IMR-90 (cell line): ENCODE results near the gene SCAMP4. TPM values are rescaled to one million over a fixed set of nuclear protein-coding genes. Genes with fewer than 3 reads are reported as not detected.

Experiments
- ATAC-seq: fragments of 200-7000 bp; cut with Tn5 transposase; 2 replicates; pipeline ENCODE4 v1.9.1; 2020; ENCODE audit warnings: low read depth, mild to moderate bottlenecking, moderate library complexity
- BruUV-seq: library from RNA; stranded (reverse); fragments of 400-500 nt; replicated peaks from 2 replicates; lab custom pipeline; 2021; lab: Mats Ljungman, UMichigan
- CTCF ChIA-PET: fragments of 300-600 bp; formaldehyde crosslinking; extraction: SDS; loops from one replicate; lab custom pipeline; 2021; ENCODE audit warnings: antibody characterized with exemption; lab: Yijun Ruan, JAX
- POLR2A ChIA-PET: fragments of 300-600 bp; sonication (Branson Sonifier 250); formaldehyde crosslinking; loops from one replicate; lab custom pipeline; 2022; ENCODE audit warnings: antibody characterized with exemption; ENCODE audit not compliant: unreplicated experiment; lab: Charles Lee
- DNase-seq: peaks from one replicate; pipeline ENCODE4 v3.0.0; 2013
- H2AFZ ChIP-seq: replicated peaks from 2 replicates; pipeline ENCODE3; 2013; ENCODE audit warnings: low read length, mild to moderate bottlenecking; ENCODE audit not compliant: poor library complexity
- H2AK5ac ChIP-seq: 2 replicates; pipeline ENCODE4 v1.6.1; 2013; ENCODE audit warnings: low read depth, low read length, inconsistent platforms
- H2AK9ac ChIP-seq: replicated peaks from 2 replicates; pipeline ENCODE3; 2013; ENCODE audit warnings: mild to moderate bottlenecking, low read depth, low read length, moderate library complexity; ENCODE audit not compliant: poor library complexity
- H2BK120ac ChIP-seq: 2 replicates; pipeline ENCODE4 v1.6.1; 2013; ENCODE audit warnings: low read depth, low read length, inconsistent platforms
- H2BK15ac ChIP-seq: 3 replicates; pipeline ENCODE4 v1.6.1; 2013; ENCODE audit warnings: low read depth, low read length, inconsistent platforms
- H2BK20ac ChIP-seq: 2 replicates; pipeline ENCODE4 v1.6.1; 2013; ENCODE audit warnings: low read depth, mild to moderate bottlenecking, inconsistent platforms, low read length, moderate library complexity
- H2BK5ac ChIP-seq: 2 replicates; pipeline ENCODE4 v1.6.1; 2013; ENCODE audit warnings: mild to moderate bottlenecking, low read depth, low read length, inconsistent platforms; ENCODE audit not compliant: poor library complexity, severe bottlenecking
- H3K14ac ChIP-seq: replicated peaks from 2 replicates; pipeline ENCODE4 v1.6.1; 2013; ENCODE audit warnings: low read depth, low read length, inconsistent platforms
- H3K18ac ChIP-seq: 2 replicates; pipeline ENCODE4 v1.6.1; 2013; ENCODE audit warnings: low read depth, low read length, control low read depth
- H3K23ac ChIP-seq: 2 replicates; pipeline ENCODE4 v1.6.1; 2013; ENCODE audit warnings: low read depth, low read length, inconsistent platforms
- H3K27ac ChIP-seq: 2 replicates; pipeline ENCODE4 v1.5.1; 2013; ENCODE audit warnings: mild to moderate bottlenecking, control low read depth, low read length; ENCODE audit not compliant: insufficient read depth
- H3K27me3 ChIP-seq: 2 replicates; pipeline ENCODE4 v1.6.1; 2013; ENCODE audit warnings: low read length; ENCODE audit not compliant: control insufficient read depth, insufficient read depth
- H3K36me3 ChIP-seq: 2 replicates; pipeline ENCODE4 v1.6.1; 2013; ENCODE audit warnings: low read length, mixed read lengths; ENCODE audit not compliant: control insufficient read depth, insufficient read depth
- H3K4ac ChIP-seq: 2 replicates; pipeline ENCODE4 v1.6.1; 2013; ENCODE audit warnings: low read depth, low read length, inconsistent platforms
- H3K4me1 ChIP-seq: 2 replicates; pipeline ENCODE4 v1.6.1; 2013; ENCODE audit warnings: low read length, mixed read lengths; ENCODE audit not compliant: control insufficient read depth, insufficient read depth
- H3K4me2 ChIP-seq: 2 replicates; pipeline ENCODE4 v1.6.1; 2013; ENCODE audit warnings: low read depth, mild to moderate bottlenecking, control low read depth, low read length, moderate library complexity
- H3K4me3 ChIP-seq: 2 replicates; pipeline ENCODE4 v1.5.1; 2013; ENCODE audit warnings: low read depth, mild to moderate bottlenecking, control low read depth, low read length, moderate library complexity; ENCODE audit not compliant: insufficient read depth
- H3K56ac ChIP-seq: 2 replicates; pipeline ENCODE4 v1.6.1; 2013; ENCODE audit warnings: low read length, inconsistent platforms; ENCODE audit not compliant: insufficient read depth; ENCODE audit errors: extremely low read depth
- H3K79me1 ChIP-seq, 2 experiments: 2 replicates each; pipeline ENCODE4 v1.6.1; 2013; ENCODE audit warnings: low read length in 2 of 2, inconsistent platforms in 1 of 2, low read depth in 1 of 2
- H3K9ac ChIP-seq: 2 replicates; pipeline ENCODE4 v1.6.1; 2013; ENCODE audit warnings: low read depth, low read length, control low read depth
- H3K9me1 ChIP-seq: 2 replicates; pipeline ENCODE4 v1.6.1; 2013; ENCODE audit warnings: low read length, inconsistent platforms; ENCODE audit not compliant: insufficient read depth
- H3K9me3 ChIP-seq: 2 replicates; pipeline ENCODE4 v1.6.1; 2013; ENCODE audit warnings: low read length; ENCODE audit not compliant: control insufficient read depth, insufficient read depth
- H4K20me1 ChIP-seq: 2 replicates; pipeline ENCODE4 v1.6.1; 2013; ENCODE audit warnings: low read length, inconsistent platforms; ENCODE audit not compliant: insufficient read depth
- H4K5ac ChIP-seq: 2 replicates; pipeline ENCODE4 v1.6.1; 2013; ENCODE audit warnings: mild to moderate bottlenecking, low read depth, low read length, control low read depth
- H4K8ac ChIP-seq, 2 experiments: 2 replicates each; pipeline ENCODE4 v1.6.1; 2013; ENCODE audit warnings: low read depth in 2 of 2, low read length in 2 of 2, control low read depth in 1 of 2, inconsistent platforms in 1 of 2
- H4K91ac ChIP-seq: 2 replicates; pipeline ENCODE4 v1.6.1; 2013; ENCODE audit warnings: low read depth, low read length, inconsistent platforms; ENCODE audit not compliant: insufficient read depth
- BHLHE40 ChIP-seq: fragments of 150-350 bp; IDR thresholded peaks from 2 replicates; pipeline ENCODE4 v1.6.1; 2016; ENCODE audit warnings: mild to moderate bottlenecking, low read depth, low read length
- CEBPB ChIP-seq: IDR thresholded peaks from 2 replicates; pipeline ENCODE4 v1.6.1; 2012; ENCODE audit warnings: low read depth, low read length, improper control_type of control experiment
- MXI1 ChIP-seq: IDR thresholded peaks from 2 replicates; pipeline ENCODE4 v1.6.1; 2012; ENCODE audit warnings: low read depth, mild to moderate bottlenecking, low read length, moderate library complexity, borderline replicate concordance
- NFE2L2 ChIP-seq: fragments of 150-350 bp; IDR thresholded peaks from 2 replicates; pipeline ENCODE4 v1.6.1; 2016; ENCODE audit warnings: low read depth, mild to moderate bottlenecking, low read length
- POLR2A ChIP-seq: IDR thresholded peaks from 2 replicates; pipeline ENCODE4 v1.6.1; 2012; ENCODE audit warnings: mild to moderate bottlenecking, low read depth, low read length
- RFX5 ChIP-seq: IDR thresholded peaks from 2 replicates; pipeline ENCODE4 v1.8.0; 2012; ENCODE audit warnings: low read depth, mild to moderate bottlenecking, low read length, moderate library complexity
- SMC3 ChIP-seq: fragments of 150-350 bp; IDR thresholded peaks from 2 replicates; pipeline ENCODE4 v1.6.1; 2016; ENCODE audit warnings: low read depth, mild to moderate bottlenecking, antibody characterized with exemption, low read length, moderate library complexity
- WGBS, 2 experiments: methylation state at CpG; one replicate each; pipeline versions ENCODE4 v1.1.5 to v1.1.7; 2013; ENCODE audit warnings: missing lambda C conversion rate in 2 of 2; ENCODE audit not compliant: insufficient read length in 1 of 2; ENCODE audit errors: extremely low coverage in 2 of 2; 5-methylcytosine and 5-hydroxymethylcytosine counted together
- dilution Hi-C: fragments of 300-500 bp; cut with HindIII; formaldehyde crosslinking; loops from one replicate; pipeline ENCODE4 v1.14.3; 2018; ENCODE audit warnings: low sequenced_read_pairs; ENCODE audit not compliant: unreplicated experiment
- in situ Hi-C: fragments of 300-500 bp; cut with MboI; formaldehyde crosslinking; loops from 3 replicates; pipeline ENCODE4 v1.14.3; 2019; ENCODE audit warnings: low sequenced_read_pairs, inconsistent platforms, mixed read lengths
- intact Hi-C: fragments of 100-400 bp; cut with micrococcal nuclease; formaldehyde crosslinking; loops from 2 replicates; pipeline ENCODE4 v1.10.0; 2022
- polyA plus RNA-seq, 3 experiments: library from polyadenylated mRNA; depleted of rRNA; stranded (reverse); fragments of >200 nt; gene quantifications; 2 replicates each; pipeline ENCODE4 v1.2.3, GENCODE V29; 2012; ENCODE audit warnings: low replicate concordance in 1 of 3
- total RNA-seq: library from RNA; depleted of rRNA; stranded (reverse); fragments of >200 nt; gene quantifications from 2 replicates; pipeline ENCODE4 v1.2.3, GENCODE V29; 2012
- TF ChIP-seq, protein P1 (sequence below): conservative IDR thresholded peaks from 2 replicates; pipeline ENCODE4 v1.5.1; 2012; ENCODE audit warnings: mild to moderate bottlenecking, low read depth, low read length, improper control_type of control experiment

SCAMP4 gene
- total and polyA plus RNA-seq, 2 of the 4 experiments (the other 2 are of a cell fraction), result 16.1 to 28.1 TPM

DNA sequence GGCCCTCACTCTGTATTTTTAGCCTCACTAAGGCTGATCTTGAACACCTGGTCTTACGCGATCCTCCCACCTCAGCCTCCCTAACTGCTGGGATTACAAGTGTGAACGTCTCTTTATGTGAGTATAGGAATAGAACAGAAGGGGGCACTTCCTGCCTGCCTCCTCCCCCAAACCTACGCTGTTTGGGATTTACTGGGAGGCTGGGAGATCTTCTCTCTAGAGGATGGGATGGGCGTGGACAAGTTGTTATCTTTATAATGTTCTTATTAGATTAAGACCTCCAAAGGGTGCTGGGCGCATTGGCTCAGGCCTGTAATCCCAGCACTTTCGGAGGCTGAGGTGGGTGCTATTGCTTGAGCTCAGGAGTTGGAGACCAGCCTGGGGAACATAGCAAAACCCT is 32.9 kb downstream of the SCAMP4 start:
- no peak overlapping the region for H2BK5ac ChIP-seq
- WGBS, 2 experiments, result no CpG with 5 or more reads among the region's 7 CpGs
- no peak overlapping the region for H3K18ac ChIP-seq
- no peak overlapping the region for H2AK5ac ChIP-seq
- no peak overlapping the region for H4K5ac ChIP-seq
- dilution Hi-C loops (no loop called here), in situ Hi-C loops (no loop called here), intact Hi-C loops (no loop called here)
- CTCF ChIA-PET, result no interaction called here
- H3K4me3 ChIP-seq, result no peak overlapping the region
- H2AK9ac ChIP-seq, result peak overlapping the region; percentile 76
- TF ChIP-seq CEBPB (no peak), BHLHE40 (no peak), MXI1 (no peak), POLR2A (no peak), RFX5 (no peak), NFE2L2 (no peak), SMC3 (no peak)
- TF ChIP-seq, protein P1, sequence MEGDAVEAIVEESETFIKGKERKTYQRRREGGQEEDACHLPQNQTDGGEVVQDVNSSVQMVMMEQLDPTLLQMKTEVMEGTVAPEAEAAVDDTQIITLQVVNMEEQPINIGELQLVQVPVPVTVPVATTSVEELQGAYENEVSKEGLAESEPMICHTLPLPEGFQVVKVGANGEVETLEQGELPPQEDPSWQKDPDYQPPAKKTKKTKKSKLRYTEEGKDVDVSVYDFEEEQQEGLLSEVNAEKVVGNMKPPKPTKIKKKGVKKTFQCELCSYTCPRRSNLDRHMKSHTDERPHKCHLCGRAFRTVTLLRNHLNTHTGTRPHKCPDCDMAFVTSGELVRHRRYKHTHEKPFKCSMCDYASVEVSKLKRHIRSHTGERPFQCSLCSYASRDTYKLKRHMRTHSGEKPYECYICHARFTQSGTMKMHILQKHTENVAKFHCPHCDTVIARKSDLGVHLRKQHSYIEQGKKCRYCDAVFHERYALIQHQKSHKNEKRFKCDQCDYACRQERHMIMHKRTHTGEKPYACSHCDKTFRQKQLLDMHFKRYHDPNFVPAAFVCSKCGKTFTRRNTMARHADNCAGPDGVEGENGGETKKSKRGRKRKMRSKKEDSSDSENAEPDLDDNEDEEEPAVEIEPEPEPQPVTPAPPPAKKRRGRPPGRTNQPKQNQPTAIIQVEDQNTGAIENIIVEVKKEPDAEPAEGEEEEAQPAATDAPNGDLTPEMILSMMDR, result no peak
- H2AFZ ChIP-seq, result no peak overlapping the region
- peaks cover 12% of the 10 kb centered on the region for H4K20me1 ChIP-seq
- ATAC-seq (no peak), DNase-seq (no peak)
- H2BK20ac ChIP-seq, result no peak overlapping the region
- no peaks in the 10 kb centered on the region for H3K27me3 ChIP-seq
- H3K4ac ChIP-seq, result no peak overlapping the region
- H3K79me1 ChIP-seq, result peaks cover 5 to 27% of the 10 kb centered on the region in 2 experiments; a peak in 2 of 4 replicates
- H2BK15ac ChIP-seq, result no peak overlapping the region
- H2BK120ac ChIP-seq, result no peak overlapping the region
- H3K9ac ChIP-seq, result no peak overlapping the region
- no peak overlapping the region for H3K4me2 ChIP-seq
- peaks cover 5% of the 10 kb centered on the region; the same call in 1 of the 2 replicates for H3K9me1 ChIP-seq
- no peak overlapping the region for H4K91ac ChIP-seq
- H3K9me3 ChIP-seq, result no peaks in the 10 kb centered on the region; the same call in 1 of the 2 replicates
- no peak overlapping the region for H4K8ac ChIP-seq
- POLR2A ChIA-PET, result no interaction called here
- no peak overlapping the region for H3K14ac ChIP-seq
- H3K56ac ChIP-seq, result no peak overlapping the region
- no TSS peak for BruUV-seq
- H3K36me3 ChIP-seq, result no peaks in the 10 kb centered on the region
- no peak overlapping the region for H3K23ac ChIP-seq
- peaks cover 7% of the 10 kb centered on the region for H3K4me1 ChIP-seq
- H3K27ac ChIP-seq, result no peak overlapping the region
